ENCODE results near the gene GGCX.

The GGCX gene

GRCh38 chr2:85561280-85562212 lies at the start of gene GGCX:
Gene GGCX, minus strand, starts transcription at chr2:85561493. Its CDS starts 65 bp downstream, at chr2:85561428.
- Histone ChIP-seq H3K27ac (ENCODE audit: low read length) (peak within 1 kb of the TSS; percentile 16; the same call in 1 of the 2 replicates), H3K9me2 (replicated peaks; ENCODE audit: insufficient read depth, low read length) (no peaks in the 10 kb centered on the region), H4K20me1 (ENCODE audit: insufficient read depth, low read length) (no peaks in the 10 kb centered on the region), H3F3A (ENCODE audit: insufficient read depth, low read length) (no peaks in the 10 kb centered on the region), H3K79me2 (ENCODE audit: low read length) (peaks cover 28% of the 10 kb centered on the region), H3K36me3 (replicated peaks; ENCODE audit: insufficient read depth, low read length) (0 out of 2 replicates have a peak, but pooled peaks cover 3% of the 10 kb centered on the region), H3K27me3 (replicated peaks; ENCODE audit: insufficient read depth, low read length) (no peaks in the 10 kb centered on the region), H3K9me3 (replicated peaks; ENCODE audit: insufficient read depth, low read length) (no peaks in the 10 kb centered on the region), H3K4me1 (ENCODE audit: low read length) (no peaks in the 10 kb centered on the region), H2AFZ (ENCODE audit: low read length) (peak within 1 kb of the TSS; percentile 81), H3K4me3 (ENCODE audit: low read length) (peak within 1 kb of the TSS; percentile 78), H3K4me2 (ENCODE audit: low read depth, low read length) (peak within 1 kb of the TSS; percentile 89), H3K9ac (ENCODE audit: low read length) (peak within 1 kb of the TSS; percentile 71; the same call in 1 of the 2 replicates)
- peak; percentile 97 for DNase-seq
- TF ChIP-seq, protein P1, sequence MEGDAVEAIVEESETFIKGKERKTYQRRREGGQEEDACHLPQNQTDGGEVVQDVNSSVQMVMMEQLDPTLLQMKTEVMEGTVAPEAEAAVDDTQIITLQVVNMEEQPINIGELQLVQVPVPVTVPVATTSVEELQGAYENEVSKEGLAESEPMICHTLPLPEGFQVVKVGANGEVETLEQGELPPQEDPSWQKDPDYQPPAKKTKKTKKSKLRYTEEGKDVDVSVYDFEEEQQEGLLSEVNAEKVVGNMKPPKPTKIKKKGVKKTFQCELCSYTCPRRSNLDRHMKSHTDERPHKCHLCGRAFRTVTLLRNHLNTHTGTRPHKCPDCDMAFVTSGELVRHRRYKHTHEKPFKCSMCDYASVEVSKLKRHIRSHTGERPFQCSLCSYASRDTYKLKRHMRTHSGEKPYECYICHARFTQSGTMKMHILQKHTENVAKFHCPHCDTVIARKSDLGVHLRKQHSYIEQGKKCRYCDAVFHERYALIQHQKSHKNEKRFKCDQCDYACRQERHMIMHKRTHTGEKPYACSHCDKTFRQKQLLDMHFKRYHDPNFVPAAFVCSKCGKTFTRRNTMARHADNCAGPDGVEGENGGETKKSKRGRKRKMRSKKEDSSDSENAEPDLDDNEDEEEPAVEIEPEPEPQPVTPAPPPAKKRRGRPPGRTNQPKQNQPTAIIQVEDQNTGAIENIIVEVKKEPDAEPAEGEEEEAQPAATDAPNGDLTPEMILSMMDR (IDR thresholded peaks at IDR 0.05; ENCODE audit: low read length) = no peak; the same call in 1 of the 2 replicates
- TF ChIP-seq EZH2 (optimal IDR thresholded peaks at IDR 0.05; ENCODE audit: low read depth, low read length) = no peak
- no peak for TF ChIP-seq EZH2phosphoT487 (IDR thresholded peaks at IDR 0.05; ENCODE audit: low read length)

DNA sequence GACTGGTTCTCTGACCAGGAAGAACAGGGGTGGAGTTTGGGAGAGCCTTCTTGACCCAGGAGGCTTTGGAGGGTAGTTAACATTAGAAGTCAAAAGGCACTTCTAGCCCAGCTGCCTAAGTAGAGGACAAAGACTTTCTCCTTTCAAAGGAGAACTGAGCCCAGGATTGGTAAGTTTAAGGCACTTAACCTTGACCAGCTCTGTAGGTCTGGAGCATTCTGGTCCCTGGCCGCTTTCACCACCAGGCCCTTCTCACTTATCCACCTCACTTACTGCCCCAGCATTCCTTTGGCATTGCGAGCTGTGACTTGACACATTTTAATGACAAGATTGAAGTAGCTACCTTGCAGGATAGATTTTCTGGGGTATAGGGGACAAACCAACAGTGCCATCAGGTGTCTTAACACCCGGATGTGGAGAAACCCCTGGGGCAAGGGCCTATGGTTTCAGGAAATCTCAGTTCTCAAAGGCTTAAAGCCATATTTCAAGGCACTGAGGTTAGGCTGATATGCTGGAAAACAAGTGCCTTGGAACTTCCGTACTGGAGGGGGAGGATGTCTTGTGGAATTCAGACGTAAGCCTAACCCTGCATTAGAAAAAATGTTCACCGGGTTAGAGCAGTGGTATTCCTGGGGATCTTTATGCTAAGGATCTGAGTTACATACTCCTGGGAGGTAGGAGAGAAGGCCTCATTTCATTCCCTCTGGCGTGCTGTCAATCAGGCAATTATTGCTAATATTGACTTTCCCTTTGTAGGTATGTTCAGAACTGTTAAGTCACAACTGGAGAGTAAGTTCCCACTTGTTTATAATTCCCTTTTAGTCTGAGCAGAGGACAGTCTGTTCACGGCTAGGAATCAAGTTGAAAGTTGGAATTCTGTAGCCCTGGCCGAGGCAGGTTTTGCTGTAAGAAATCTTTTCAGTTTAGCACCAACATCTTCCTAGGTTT lies 46.2 kb upstream of the GGCX start:
- Histone ChIP-seq H3K27me3 (replicated peaks; ENCODE audit: insufficient read depth, low read length) (no peaks in the 10 kb centered on the region), H3K36me3 (replicated peaks; ENCODE audit: insufficient read depth, low read length) (no peaks in the 10 kb centered on the region; the same call in 1 of the 2 replicates), H3K9ac (ENCODE audit: low read length) (no peak overlapping the region), H3F3A (ENCODE audit: insufficient read depth, low read length) (peaks cover 4% of the 10 kb centered on the region; the same call in 1 of the 2 replicates), H3K4me3 (ENCODE audit: low read length) (no peak overlapping the region), H2AFZ (ENCODE audit: low read length) (no peak overlapping the region), H3K27ac (ENCODE audit: low read length) (no peak overlapping the region), H3K9me3 (replicated peaks; ENCODE audit: insufficient read depth, low read length) (no peaks in the 10 kb centered on the region), H3K79me2 (ENCODE audit: low read length) (peaks cover 15% of the 10 kb centered on the region), H3K4me2 (ENCODE audit: low read depth, low read length) (no peak overlapping the region), H4K20me1 (ENCODE audit: insufficient read depth, low read length) (no peaks in the 10 kb centered on the region), H3K4me1 (ENCODE audit: low read length) (no peaks in the 10 kb centered on the region), H3K9me2 (replicated peaks; ENCODE audit: insufficient read depth, low read length) (no peaks in the 10 kb centered on the region)
- TF ChIP-seq, protein P1 (IDR thresholded peaks at IDR 0.05; ENCODE audit: low read length) = no peak
- TF ChIP-seq EZH2 (optimal IDR thresholded peaks at IDR 0.05; ENCODE audit: low read depth, low read length) (no peak), EZH2phosphoT487 (IDR thresholded peaks at IDR 0.05; ENCODE audit: low read length) (no peak)
- no peak for DNase-seq

GRCh38 chr2:85606116-85606455 lies 44.8 kb upstream of the GGCX start:
- H3K27ac ChIP-seq (ENCODE audit: low read length) = no peak overlapping the region
- H3K9me2 ChIP-seq (replicated peaks; ENCODE audit: insufficient read depth, low read length) = no peaks in the 10 kb centered on the region
- TF ChIP-seq EZH2 (optimal IDR thresholded peaks at IDR 0.05; ENCODE audit: low read depth, low read length) = no peak
- TF ChIP-seq, protein P1 (IDR thresholded peaks at IDR 0.05; ENCODE audit: low read length) = no peak
- no peak for TF ChIP-seq EZH2phosphoT487 (IDR thresholded peaks at IDR 0.05; ENCODE audit: low read length)
- no peak overlapping the region for H3K4me2 ChIP-seq (ENCODE audit: low read depth, low read length)
- no peaks in the 10 kb centered on the region for H3K9me3 ChIP-seq (replicated peaks; ENCODE audit: insufficient read depth, low read length)
- H2AFZ ChIP-seq (ENCODE audit: low read length) = no peak overlapping the region
- no peaks in the 10 kb centered on the region for H4K20me1 ChIP-seq (ENCODE audit: insufficient read depth, low read length)
- H3K36me3 ChIP-seq (replicated peaks; ENCODE audit: insufficient read depth, low read length) = no peaks in the 10 kb centered on the region; the same call in 1 of the 2 replicates
- 0 out of 2 replicates have a peak, but pooled peaks cover under 1% of the 10 kb centered on the region for H3F3A ChIP-seq (ENCODE audit: insufficient read depth, low read length)
- H3K79me2 ChIP-seq (ENCODE audit: low read length) = peaks cover 8% of the 10 kb centered on the region
- DNase-seq = no peak
- no peaks in the 10 kb centered on the region for H3K27me3 ChIP-seq (replicated peaks; ENCODE audit: insufficient read depth, low read length)
- peaks cover 5% of the 10 kb centered on the region; the same call in 1 of the 2 replicates for H3K4me1 ChIP-seq (ENCODE audit: low read length)
- H3K4me3 ChIP-seq (ENCODE audit: low read length) = no peak overlapping the region
- no peak overlapping the region for H3K9ac ChIP-seq (ENCODE audit: low read length)
